ENCODE results near the gene PHAX. TPM values are rescaled to one million over a fixed set of nuclear protein-coding genes. Genes with fewer than 3 reads are reported as not detected.
"Not testable (repeated sequence)": the region's sequence is repeated elsewhere in the genome, so short reads cannot be mapped to it uniquely, and the experiment has no call there.

Gene PHAX
- polyA plus RNA-seq, 3 donors: 60.8 to 98.6 (median 86.4) TPM

- DNase-seq (ENCODE audit: extremely low read depth in 1 of 11, low read depth in 9 of 11, low spot score in 4 of 11): no peak
Measured at GRCh38 chr5:126645132-126645531, 44.4 kb downstream of the PHAX start.

- no peak for DNase-seq (ENCODE audit: extremely low read depth in 1 of 11, low read depth in 9 of 11, low spot score in 4 of 11)
Measured at GRCh38 chr5:126647071-126647470, 46.3 kb downstream of the PHAX start.

- no peak for DNase-seq (ENCODE audit: extremely low read depth in 1 of 11, low read depth in 9 of 11, low spot score in 4 of 11)
Measured at GRCh38 chr5:126648471-126648870, 47.7 kb downstream of the PHAX start.

GRCh38 chr5:126649057-126649456 lies 48.3 kb downstream of the PHAX start:
- DNase-seq (ENCODE audit: extremely low read depth in 1 of 11, low read depth in 9 of 11, low spot score in 4 of 11): not testable (repeated sequence)

- DNase-seq (ENCODE audit: extremely low read depth in 1 of 11, low read depth in 9 of 11, low spot score in 4 of 11): not testable (repeated sequence)
Measured at GRCh38 chr5:126649709-126650108, 49.0 kb downstream of the PHAX start.

GRCh38 chr5:126650463-126650862 lies 49.7 kb downstream of the PHAX start:
- DNase-seq (ENCODE audit: extremely low read depth in 1 of 11, low read depth in 9 of 11, low spot score in 4 of 11): no peak

- no peak for DNase-seq (ENCODE audit: extremely low read depth in 1 of 11, low read depth in 9 of 11, low spot score in 4 of 11)
Measured at GRCh38 chr5:126651013-126651577, 50.3 kb downstream of the PHAX start.

GRCh38 chr5:126656401-126657007 lies 55.8 kb downstream of the PHAX start:
- peak in 10 of 11 donors; percentile 23 to 55 (median 37) for DNase-seq (ENCODE audit: extremely low read depth in 1 of 11, low read depth in 9 of 11, low spot score in 4 of 11)

- DNase-seq (ENCODE audit: extremely low read depth in 1 of 11, low read depth in 9 of 11, low spot score in 4 of 11): no peak
Measured at GRCh38 chr5:126658561-126658960, 57.8 kb downstream of the PHAX start.

- DNase-seq (ENCODE audit: extremely low read depth in 1 of 11, low read depth in 9 of 11, low spot score in 4 of 11): no peak
Measured at GRCh38 chr5:126659805-126660482, 59.2 kb downstream of the PHAX start.

GRCh38 chr5:126664586-126664985 lies 63.8 kb downstream of the PHAX start:
- DNase-seq (ENCODE audit: extremely low read depth in 1 of 11, low read depth in 9 of 11, low spot score in 4 of 11): no peak

GRCh38 chr5:126670109-126670508 lies 69.4 kb downstream of the PHAX start:
- DNase-seq (ENCODE audit: extremely low read depth in 1 of 11, low read depth in 9 of 11, low spot score in 4 of 11): not testable (repeated sequence)

GRCh38 chr5:126671681-126672080 lies 70.9 kb downstream of the PHAX start:
- DNase-seq (ENCODE audit: extremely low read depth in 1 of 11, low read depth in 9 of 11, low spot score in 4 of 11): not testable (repeated sequence)

GRCh38 chr5:126673477-126673876 lies 72.7 kb downstream of the PHAX start:
- DNase-seq (ENCODE audit: extremely low read depth in 1 of 11, low read depth in 9 of 11, low spot score in 4 of 11): no peak

- no peak for DNase-seq (ENCODE audit: extremely low read depth in 1 of 11, low read depth in 9 of 11, low spot score in 4 of 11)
Measured at GRCh38 chr5:126674145-126674544, 73.4 kb downstream of the PHAX start.

GRCh38 chr5:126675338-126675737 lies 74.6 kb downstream of the PHAX start:
- no peak for DNase-seq (ENCODE audit: extremely low read depth in 1 of 11, low read depth in 9 of 11, low spot score in 4 of 11)

- DNase-seq (ENCODE audit: extremely low read depth in 1 of 11, low read depth in 9 of 11, low spot score in 4 of 11): peak; percentile 38 to 70 (median 53)
Measured at GRCh38 chr5:126676195-126676624, 75.5 kb downstream of the PHAX start.
